ENCODE results near the gene CCR9.

CCR9 gene

GRCh38 chr3:45933591-45933990 is 47.2 kb downstream of the CCR9 start:
- Histone ChIP-seq H3K4me3 (no peak overlapping the region), H3K27me3 (no peaks in the 10 kb centered on the region), H3K36me3 (peaks cover 97% of the 10 kb centered on the region), H4K20me1 (peaks cover 3% of the 10 kb centered on the region; the same call in 1 of the 2 replicates), H3K9me3 (no peaks in the 10 kb centered on the region), H3K4me2 (no peak overlapping the region), H3K27ac (no peak overlapping the region), H3K9ac (no peak overlapping the region), H3K4me1 (peaks cover 10% of the 10 kb centered on the region)
- TF ChIP-seq Cebpa-rat (IDR thresholded peaks at IDR 0.05), result no peak

DNA sequence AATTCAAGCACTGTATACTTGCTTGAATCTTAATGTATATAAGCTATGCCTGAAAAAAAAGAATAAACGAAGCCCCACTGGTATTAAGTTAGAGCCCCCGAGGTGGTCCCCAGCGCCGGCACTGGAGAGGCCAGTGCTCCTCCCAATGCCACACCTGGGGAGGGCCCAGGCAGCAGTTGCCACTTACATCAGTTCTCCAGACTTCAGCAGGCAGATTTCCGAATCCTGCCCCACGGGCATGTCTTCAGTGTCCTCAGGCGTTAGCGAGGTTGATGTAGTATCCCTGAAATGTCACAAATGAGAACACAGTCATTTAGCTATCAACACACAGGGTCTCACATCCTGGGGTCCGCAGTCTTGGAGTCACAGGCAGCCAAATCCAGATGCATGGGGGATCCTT is 49.9 kb downstream of the CCR9 start:
- Histone ChIP-seq H3K9ac (no peak overlapping the region), H3K4me1 (peaks cover 10% of the 10 kb centered on the region), H3K9me3 (no peaks in the 10 kb centered on the region), H3K4me2 (no peak overlapping the region), H4K20me1 (peaks cover 4% of the 10 kb centered on the region), H3K27ac (no peak overlapping the region), H3K27me3 (no peaks in the 10 kb centered on the region), H3K4me3 (no peak overlapping the region), H3K36me3 (peaks cover 82% of the 10 kb centered on the region)
- TF ChIP-seq Cebpa-rat (IDR thresholded peaks at IDR 0.05), result no peak

- Histone ChIP-seq H3K27ac (peak overlapping the region; percentile 5; the same call in 1 of the 2 replicates), H3K4me2 (peak overlapping the region; percentile 25), H3K9ac (0 out of 2 replicates have a peak overlapping the region, but pooled peaks have one; percentile 15), H3K9me3 (no peaks in the 10 kb centered on the region), H3K36me3 (peaks cover 75% of the 10 kb centered on the region), H4K20me1 (peaks cover 4% of the 10 kb centered on the region), H3K4me1 (peaks cover 10% of the 10 kb centered on the region), H3K27me3 (no peaks in the 10 kb centered on the region), H3K4me3 (no peak overlapping the region)
- no peak for TF ChIP-seq Cebpa-rat (IDR thresholded peaks at IDR 0.05)
Observed at GRCh38 chr3:45937206-45938042, 51.1 kb downstream of the CCR9 start.

DNA sequence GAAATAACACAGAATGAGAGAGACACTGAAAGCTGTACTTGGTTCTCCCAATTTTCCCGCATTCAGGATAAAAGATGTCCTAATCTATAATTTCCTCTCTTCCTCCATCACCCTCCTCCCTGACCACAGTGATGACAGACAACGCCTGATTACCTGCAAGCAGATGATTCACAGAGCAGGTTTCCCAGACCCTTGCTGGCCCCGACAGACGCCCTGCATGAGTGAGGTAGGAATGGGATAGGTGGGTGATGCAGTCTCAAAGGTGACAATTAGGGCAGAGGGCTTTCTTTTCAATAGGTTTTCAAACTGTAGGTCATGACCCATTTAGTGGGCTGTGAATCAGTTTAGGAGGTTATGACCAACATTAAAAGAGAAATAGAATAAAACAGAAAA is 51.7 kb downstream of the CCR9 start:
- no peaks in the 10 kb centered on the region for H3K27me3 ChIP-seq
- H3K9ac ChIP-seq, result no peak overlapping the region
- H3K4me1 ChIP-seq, result peaks cover 10% of the 10 kb centered on the region
- H3K36me3 ChIP-seq, result peaks cover 75% of the 10 kb centered on the region
- no peak overlapping the region for H3K27ac ChIP-seq
- H3K4me2 ChIP-seq, result peak overlapping the region; percentile 25; the same call in 1 of the 2 replicates
- no peaks in the 10 kb centered on the region for H3K9me3 ChIP-seq
- peaks cover 10% of the 10 kb centered on the region for H4K20me1 ChIP-seq
- TF ChIP-seq Cebpa-rat (IDR thresholded peaks at IDR 0.05), result no peak
- no peak overlapping the region for H3K4me3 ChIP-seq

GRCh38 chr3:45938864-45939263 is 52.5 kb downstream of the CCR9 start:
- Histone ChIP-seq H3K9me3 (no peaks in the 10 kb centered on the region), H3K27me3 (no peaks in the 10 kb centered on the region), H3K9ac (no peak overlapping the region), H3K4me2 (no peak overlapping the region), H3K4me3 (no peak overlapping the region), H4K20me1 (peaks cover 16% of the 10 kb centered on the region), H3K4me1 (peaks cover 10% of the 10 kb centered on the region), H3K27ac (no peak overlapping the region), H3K36me3 (peaks cover 74% of the 10 kb centered on the region)
- no peak for TF ChIP-seq Cebpa-rat (IDR thresholded peaks at IDR 0.05)

DNA sequence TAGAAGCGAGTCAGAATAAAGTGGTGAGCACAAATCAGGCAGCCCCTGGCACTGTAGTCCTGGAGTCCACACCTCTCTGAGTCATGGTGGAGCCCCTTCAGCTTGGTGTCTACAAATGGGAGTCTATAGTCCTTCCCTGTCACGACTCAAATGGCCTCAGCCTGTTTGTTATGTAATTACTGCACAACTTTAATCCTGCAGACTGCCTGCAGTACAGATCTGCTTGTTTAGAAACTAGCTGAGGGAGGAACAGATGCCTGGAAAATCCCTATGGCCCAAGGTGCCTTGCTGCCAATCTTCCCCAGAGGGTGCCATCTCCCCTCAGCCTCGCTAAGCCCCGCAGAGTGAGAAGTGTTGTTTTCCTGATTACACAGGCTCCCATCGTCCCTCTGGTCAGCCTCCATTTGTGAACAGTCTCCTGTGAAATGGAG is 53.0 kb downstream of the CCR9 start:
- Histone ChIP-seq H3K9ac (no peak overlapping the region), H3K4me1 (peaks cover 10% of the 10 kb centered on the region), H4K20me1 (peaks cover 16% of the 10 kb centered on the region), H3K27me3 (no peaks in the 10 kb centered on the region), H3K4me2 (no peak overlapping the region), H3K4me3 (no peak overlapping the region), H3K9me3 (no peaks in the 10 kb centered on the region), H3K27ac (no peak overlapping the region), H3K36me3 (peaks cover 69% of the 10 kb centered on the region)
- TF ChIP-seq Cebpa-rat (IDR thresholded peaks at IDR 0.05), result no peak

DNA sequence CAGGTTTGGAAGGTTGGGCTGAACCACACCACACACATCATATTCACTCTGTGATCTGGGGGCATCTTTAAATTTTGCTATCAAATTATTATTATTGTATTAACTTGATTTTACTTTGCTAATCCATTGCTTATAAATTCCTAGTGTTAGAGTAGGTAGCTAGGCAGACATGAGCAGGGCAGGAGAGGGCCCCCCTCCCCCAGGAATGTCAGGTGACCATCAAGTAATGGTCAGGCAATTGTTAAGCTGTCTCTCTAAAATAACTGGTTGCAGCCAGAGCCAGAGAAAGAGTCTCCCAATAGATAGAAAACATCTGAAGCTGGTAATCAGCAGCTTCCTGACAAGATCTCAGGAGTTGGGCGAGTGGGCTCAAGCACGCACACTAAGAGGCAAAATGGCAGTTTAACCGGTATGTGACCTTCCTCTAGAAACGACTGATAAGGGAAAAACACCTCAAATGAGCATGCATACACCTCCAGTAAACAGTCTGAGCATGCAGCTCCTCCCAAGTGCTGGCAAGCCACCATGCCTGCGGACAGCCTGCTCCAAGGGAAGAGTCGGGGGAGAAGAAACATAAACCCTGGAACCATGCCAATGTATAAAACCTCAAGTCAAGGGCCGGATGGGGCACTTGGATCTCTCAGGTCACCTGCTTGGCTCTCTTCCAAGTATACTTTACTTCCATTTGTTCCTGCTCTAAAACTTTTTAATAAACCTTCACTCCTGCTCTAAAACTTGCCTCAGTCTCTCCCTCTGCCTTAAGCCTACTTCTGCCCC is 53.8 kb downstream of the CCR9 start:
- no peaks in the 10 kb centered on the region for H3K27me3 ChIP-seq
- no peak for TF ChIP-seq Cebpa-rat (IDR thresholded peaks at IDR 0.05)
- no peak overlapping the region for H3K27ac ChIP-seq
- no peaks in the 10 kb centered on the region for H3K9me3 ChIP-seq
- H3K36me3 ChIP-seq, result peaks cover 68% of the 10 kb centered on the region
- no peak overlapping the region for H3K4me2 ChIP-seq
- no peak overlapping the region for H3K4me3 ChIP-seq
- peaks cover 10% of the 10 kb centered on the region for H3K4me1 ChIP-seq
- peaks cover 16% of the 10 kb centered on the region for H4K20me1 ChIP-seq
- H3K9ac ChIP-seq, result no peak overlapping the region

- no peaks in the 10 kb centered on the region for H3K27me3 ChIP-seq
- no peak overlapping the region for H3K9ac ChIP-seq
- no peak overlapping the region for H3K4me3 ChIP-seq
- TF ChIP-seq Cebpa-rat (IDR thresholded peaks at IDR 0.05), result no peak
- no peaks in the 10 kb centered on the region for H3K9me3 ChIP-seq
- no peak overlapping the region for H3K4me2 ChIP-seq
- H3K4me1 ChIP-seq, result peaks cover 10% of the 10 kb centered on the region
- peaks cover 69% of the 10 kb centered on the region for H3K36me3 ChIP-seq
- H4K20me1 ChIP-seq, result peaks cover 16% of the 10 kb centered on the region
- no peak overlapping the region for H3K27ac ChIP-seq
Observed at GRCh38 chr3:45940781-45941365, 54.5 kb downstream of the CCR9 start.

GRCh38 chr3:45942051-45942825 is 55.9 kb downstream of the CCR9 start:
- Histone ChIP-seq H3K4me1 (peaks cover 9% of the 10 kb centered on the region), H3K4me2 (no peak overlapping the region), H3K9me3 (no peaks in the 10 kb centered on the region), H3K9ac (no peak overlapping the region), H3K27me3 (no peaks in the 10 kb centered on the region), H3K27ac (no peak overlapping the region), H3K4me3 (no peak overlapping the region), H4K20me1 (peaks cover 16% of the 10 kb centered on the region), H3K36me3 (peaks cover 70% of the 10 kb centered on the region)
- TF ChIP-seq Cebpa-rat (IDR thresholded peaks at IDR 0.05), result no peak

All from BLaER1 (cell line).